Adipose tissue (tissue), 3 donors: Measurements from ENCODE around the gene ZNF638. TPM values are rescaled to one million over a fixed set of nuclear protein-coding genes. Genes with fewer than 3 reads are reported as not detected.
"Not testable (repeated sequence)": the region's sequence is repeated elsewhere in the genome, so short reads cannot be mapped to it uniquely, and the experiment has no call there.

ENCODE experiments used
- H3K27ac ChIP-seq: one replicate; pipeline ENCODE4 v1.5.1; 2013; ENCODE audit warnings: low read depth, low read length
- WGBS, 3 donors: extraction: QIAGEN DNeasy Blood & Tissue Kit; methylation state at CpG; one replicate each; pipeline ENCODE4 v1.1.7; 2013; 5-methylcytosine and 5-hydroxymethylcytosine counted together
- polyA plus RNA-seq, 3 donors: library from polyadenylated mRNA; stranded (reverse); fragments of 200-250 nt; gene quantifications; one replicate each; pipeline ENCODE4 v1.2.3, GENCODE V29; 2013
- donor health status: healthy with polysubstance abuse.
- donor health status: Bipolar disorder and iron deficiency.
- donor health status: healthy.

The ZNF638 gene
- polyA plus RNA-seq, 3 donors = 30.7 to 118 (median 38.9) TPM

GRCh38 chr2:71331331-71331580 lies 326 bp upstream of the ZNF638 start:
- WGBS, 3 donors = 6 to 8% (median 7%) methylated on average over 9 of the region's 9 CpGs
- H3K27ac ChIP-seq = not testable (repeated sequence)

- 0 to 1% (median 0%) methylated on average over 6 of the region's 6 CpGs for WGBS, 3 donors
- no peak overlapping the region for H3K27ac ChIP-seq
Measured at GRCh38 chr2:71332435-71332796, 834 bp downstream of the ZNF638 start.

- 43 to 65% (median 52%) methylated on average over 3 of the region's 3 CpGs for WGBS, 3 donors
- no peak overlapping the region for H3K27ac ChIP-seq
Measured at GRCh38 chr2:71333619-71334018, 2.0 kb downstream of the ZNF638 start.

GRCh38 chr2:71336384-71336783 lies 4.8 kb downstream of the ZNF638 start:
- no peak overlapping the region for H3K27ac ChIP-seq
- 57 to 64% (median 63%) methylated on average over 2 of the region's 2 CpGs for WGBS, 3 donors

GRCh38 chr2:71336802-71337201 lies 5.2 kb downstream of the ZNF638 start:
- H3K27ac ChIP-seq = no peak overlapping the region

- 40 to 51% (median 41%) methylated on average over 2 of the region's 2 CpGs for WGBS, 3 donors
- H3K27ac ChIP-seq = no peak overlapping the region
Measured at GRCh38 chr2:71337776-71338175, 6.2 kb downstream of the ZNF638 start.

- WGBS, 3 donors = 90 to 95% (median 91%) methylated on average over 2 of the region's 2 CpGs
- no peak overlapping the region for H3K27ac ChIP-seq
Measured at GRCh38 chr2:71339685-71340084, 8.1 kb downstream of the ZNF638 start.

- 36 to 61% (median 58%) methylated on average over 3 of the region's 3 CpGs for WGBS, 3 donors
- no peak overlapping the region for H3K27ac ChIP-seq
Measured at GRCh38 chr2:71340176-71340575, 8.6 kb downstream of the ZNF638 start.

GRCh38 chr2:71341645-71342044 lies 10.1 kb downstream of the ZNF638 start:
- no peak overlapping the region for H3K27ac ChIP-seq
- WGBS, 3 donors = 41 to 64% (median 59%) methylated on average over 4 of the region's 4 CpGs

- WGBS, 3 donors = 97 to 99% (median 99%) methylated on average over 2 of the region's 2 CpGs
- no peak overlapping the region for H3K27ac ChIP-seq
Measured at GRCh38 chr2:71346065-71346464, 14.5 kb downstream of the ZNF638 start.

GRCh38 chr2:71347517-71347916 lies 15.9 kb downstream of the ZNF638 start:
- no peak overlapping the region for H3K27ac ChIP-seq

- 93 to 95% (median 94%) methylated on average over 3 of the region's 3 CpGs for WGBS, 3 donors
- no peak overlapping the region for H3K27ac ChIP-seq
Measured at GRCh38 chr2:71348302-71348701, 16.7 kb downstream of the ZNF638 start.

- no peak overlapping the region for H3K27ac ChIP-seq
- WGBS, 3 donors = 66 to 85% (median 78%) methylated on average over 2 of the region's 2 CpGs
Measured at GRCh38 chr2:71353248-71353647, 21.7 kb downstream of the ZNF638 start.

GRCh38 chr2:71358931-71359671 lies 27.5 kb downstream of the ZNF638 start:
- 94 to 98% (median 95%) methylated on average over 5 to 6 of the region's 6 CpGs for WGBS, 3 donors
- no peak overlapping the region for H3K27ac ChIP-seq

- WGBS, 3 donors = 79 to 90% (median 89%) methylated on average over 3 of the region's 3 CpGs
Measured at GRCh38 chr2:71360434-71360975, 28.9 kb downstream of the ZNF638 start.

GRCh38 chr2:71361631-71362030 lies 30.0 kb downstream of the ZNF638 start:
- 59 to 80% (median 78%) methylated on average over 3 of the region's 3 CpGs for WGBS, 3 donors

More at GRCh38 chr2:71360434-71360975, 28.9 kb downstream of the ZNF638 start:
- H3K27ac ChIP-seq = no peak overlapping the region

GRCh38 chr2:71362447-71362846 lies 30.9 kb downstream of the ZNF638 start:
- 59 to 82% (median 60%) methylated on average over 2 of the region's 2 CpGs for WGBS, 3 donors

More at GRCh38 chr2:71361631-71362030, 30.0 kb downstream of the ZNF638 start:
- no peak overlapping the region for H3K27ac ChIP-seq

GRCh38 chr2:71370015-71370414 lies 38.4 kb downstream of the ZNF638 start:
- H3K27ac ChIP-seq = no peak overlapping the region
- WGBS, 3 donors = 89 to 93% (median 91%) methylated on average over 2 of the region's 2 CpGs

More at GRCh38 chr2:71362447-71362846, 30.9 kb downstream of the ZNF638 start:
- H3K27ac ChIP-seq = no peak overlapping the region

- 86 to 94% (median 94%) methylated on average over 1 of the region's 1 CpG for WGBS, 3 donors
- no peak overlapping the region for H3K27ac ChIP-seq
Measured at GRCh38 chr2:71372042-71372441, 40.5 kb downstream of the ZNF638 start.

- 54 to 83% (median 79%) methylated on average over 4 of the region's 4 CpGs for WGBS, 3 donors
- no peak overlapping the region for H3K27ac ChIP-seq
Measured at GRCh38 chr2:71379086-71379485, 47.5 kb downstream of the ZNF638 start.
